DOHH2 (cell line): ENCODE results near the gene UNC50.

ENCODE experiments used
- EZH2phosphoT487 ChIP-seq: fragments of 200-600 bp; sonication (generic); IDR thresholded peaks from 2 replicates; pipeline ENCODE4 v1.6.1; 2017; ENCODE audit warnings: borderline replicate concordance, mild to moderate bottlenecking, antibody characterized with exemption, low read length, moderate library complexity, mixed read lengths
- TF ChIP-seq, protein P1 (sequence below): fragments of 200-600 bp; sonication (generic); IDR thresholded peaks from one replicate; pipeline ENCODE4 v1.5.1; 2014; ENCODE audit warnings: antibody characterized with exemption, mild to moderate bottlenecking, low read depth, low read length; ENCODE audit not compliant: poor library complexity, severe bottlenecking

DNA sequence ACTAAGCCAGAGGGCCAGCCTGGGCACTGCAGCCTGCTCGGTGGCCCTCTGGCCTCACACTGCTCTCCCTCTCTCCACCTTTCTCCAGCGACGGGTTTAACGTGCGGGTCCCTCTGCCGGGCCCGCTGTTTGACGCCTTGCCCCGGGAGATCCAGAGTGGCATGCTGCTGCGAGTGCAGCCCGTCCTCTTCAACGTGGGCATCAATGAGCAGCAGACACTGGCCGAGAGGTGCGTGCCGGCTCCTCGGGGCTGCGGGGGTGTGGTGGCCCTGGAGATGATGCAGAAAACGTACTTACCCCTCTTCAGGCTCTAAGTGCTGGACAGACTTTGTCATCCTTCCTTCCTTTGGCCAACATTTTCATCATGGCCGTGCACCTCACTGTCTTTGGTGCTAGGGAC lies 42.4 kb upstream of the UNC50 start:
- TF ChIP-seq, protein P1, sequence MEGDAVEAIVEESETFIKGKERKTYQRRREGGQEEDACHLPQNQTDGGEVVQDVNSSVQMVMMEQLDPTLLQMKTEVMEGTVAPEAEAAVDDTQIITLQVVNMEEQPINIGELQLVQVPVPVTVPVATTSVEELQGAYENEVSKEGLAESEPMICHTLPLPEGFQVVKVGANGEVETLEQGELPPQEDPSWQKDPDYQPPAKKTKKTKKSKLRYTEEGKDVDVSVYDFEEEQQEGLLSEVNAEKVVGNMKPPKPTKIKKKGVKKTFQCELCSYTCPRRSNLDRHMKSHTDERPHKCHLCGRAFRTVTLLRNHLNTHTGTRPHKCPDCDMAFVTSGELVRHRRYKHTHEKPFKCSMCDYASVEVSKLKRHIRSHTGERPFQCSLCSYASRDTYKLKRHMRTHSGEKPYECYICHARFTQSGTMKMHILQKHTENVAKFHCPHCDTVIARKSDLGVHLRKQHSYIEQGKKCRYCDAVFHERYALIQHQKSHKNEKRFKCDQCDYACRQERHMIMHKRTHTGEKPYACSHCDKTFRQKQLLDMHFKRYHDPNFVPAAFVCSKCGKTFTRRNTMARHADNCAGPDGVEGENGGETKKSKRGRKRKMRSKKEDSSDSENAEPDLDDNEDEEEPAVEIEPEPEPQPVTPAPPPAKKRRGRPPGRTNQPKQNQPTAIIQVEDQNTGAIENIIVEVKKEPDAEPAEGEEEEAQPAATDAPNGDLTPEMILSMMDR = no peak
- TF ChIP-seq EZH2phosphoT487 = no peak
